Measurements from ENCODE around the gene FOXP1. TPM values are rescaled to one million over a fixed set of nuclear protein-coding genes. Genes with fewer than 3 reads are reported as not detected.
A peak's percentile ranks its signal among the peaks of the same experiment; 100 is the strongest.

Gene FOXP1
- total RNA-seq, 1 experiment from 2014 or later: 22.1 TPM

DNA sequence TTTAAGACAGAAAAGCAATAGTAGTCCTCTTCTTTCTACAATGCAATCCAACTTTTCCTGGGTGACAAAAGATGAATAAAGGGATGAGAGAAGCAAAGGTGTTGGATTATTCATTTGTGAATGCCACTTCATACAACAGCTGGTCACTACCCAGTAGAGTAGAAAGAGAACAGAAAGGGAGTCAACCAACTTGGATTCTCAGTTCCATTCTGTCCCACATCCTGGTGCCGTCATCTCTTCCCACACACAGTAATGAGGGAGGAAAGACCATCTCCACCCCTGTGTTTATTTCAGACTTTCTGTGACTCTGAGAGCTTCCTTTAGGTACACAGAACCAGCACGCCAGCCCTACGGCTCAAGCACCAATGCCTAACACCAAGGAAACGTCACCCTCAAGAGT is 71.0 kb downstream of the FOXP1 start:
- Histone ChIP-seq H3K36me3 (no peaks in the 10 kb centered on the region), H3K4me3 (no peak overlapping the region), H3K4me1 (replicated peaks) (peaks cover 11% of the 10 kb centered on the region; the same call in 1 of the 2 replicates), H3K27me3 (replicated peaks) (no peaks in the 10 kb centered on the region), H3K9me3 (replicated peaks) (no peaks in the 10 kb centered on the region), H3K27ac (no peak overlapping the region)
- no peak for DNase-seq (ENCODE audit: low read depth in 1 of 2, low spot score in 2 of 2)

DNA sequence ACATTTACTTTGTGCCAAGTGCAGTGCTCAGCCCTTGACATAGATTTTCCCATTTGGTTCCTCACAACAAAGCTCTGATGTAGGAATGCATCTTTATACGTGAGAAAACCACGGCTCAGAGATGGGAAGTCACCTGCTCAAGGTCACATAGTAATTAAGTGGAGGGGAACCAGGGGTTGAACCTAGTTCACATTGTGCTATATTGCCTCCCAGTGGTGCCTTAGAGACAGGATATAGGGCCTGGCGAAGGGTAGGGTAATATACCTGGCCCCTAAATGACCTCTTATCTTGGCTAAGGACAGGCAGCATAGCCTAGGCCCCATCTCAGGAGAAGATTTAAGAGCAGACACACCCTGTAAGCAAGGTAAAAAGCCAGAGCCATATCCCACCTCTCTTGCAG is 71.5 kb downstream of the FOXP1 start:
- Histone ChIP-seq H3K4me1 (replicated peaks) (peaks cover 8% of the 10 kb centered on the region; the same call in 1 of the 2 replicates), H3K36me3 (no peaks in the 10 kb centered on the region), H3K27ac (no peak overlapping the region), H3K9me3 (replicated peaks) (no peaks in the 10 kb centered on the region), H3K4me3 (no peak overlapping the region), H3K27me3 (replicated peaks) (no peaks in the 10 kb centered on the region)
- DNase-seq (ENCODE audit: low read depth in 1 of 2, low spot score in 2 of 2): no peak

DNA sequence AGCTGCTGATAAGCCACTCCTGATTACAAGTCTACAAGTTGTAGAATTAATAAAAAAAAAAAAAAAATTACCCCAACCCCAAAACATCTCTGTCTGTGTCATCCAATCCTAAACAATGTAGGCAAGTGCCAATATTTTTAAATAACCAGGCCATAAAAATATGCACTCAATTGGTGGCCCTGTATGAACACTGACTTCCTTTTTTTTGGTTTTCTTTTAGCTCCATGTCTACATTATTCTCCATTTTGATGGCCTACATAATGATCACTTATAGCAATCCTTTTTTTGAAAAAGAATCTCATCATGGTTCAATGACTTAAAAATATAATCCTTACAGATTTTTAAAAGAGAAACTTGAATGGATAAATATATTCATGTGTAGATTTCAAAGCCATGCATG is 72.1 kb downstream of the FOXP1 start:
- H3K4me3 ChIP-seq: no peak overlapping the region
- no peaks in the 10 kb centered on the region for H3K9me3 ChIP-seq (replicated peaks)
- peaks cover 8% of the 10 kb centered on the region; the same call in 1 of the 2 replicates for H3K4me1 ChIP-seq (replicated peaks)
- DNase-seq (ENCODE audit: low read depth in 1 of 2, low spot score in 2 of 2): no peak
- no peaks in the 10 kb centered on the region for H3K36me3 ChIP-seq
- no peaks in the 10 kb centered on the region for H3K27me3 ChIP-seq (replicated peaks)
- no peak overlapping the region for H3K27ac ChIP-seq

DNA sequence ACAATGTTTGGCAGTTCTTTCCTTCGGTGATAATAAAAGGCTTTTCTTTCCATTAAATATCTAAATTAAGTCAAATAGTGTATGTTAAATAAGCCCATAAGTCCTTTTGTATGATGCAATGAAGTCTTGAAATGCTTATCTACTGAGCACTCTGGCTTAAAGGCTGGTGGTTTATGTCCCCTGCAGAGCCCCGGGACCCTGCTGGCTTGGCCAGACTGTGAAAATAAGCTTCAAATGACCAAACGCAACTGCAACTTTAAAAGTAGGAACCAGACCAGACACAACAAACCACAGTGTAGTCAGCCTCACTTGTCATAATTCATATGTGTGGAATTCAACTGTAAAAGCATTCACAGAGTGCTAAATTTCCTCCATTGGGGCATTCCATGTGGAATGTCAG is 72.5 kb downstream of the FOXP1 start:
- peak in 1 of 2 experiments; percentile 20 for DNase-seq (ENCODE audit: low read depth in 1 of 2, low spot score in 2 of 2)
- Histone ChIP-seq H3K27ac (no peak overlapping the region), H3K4me1 (replicated peaks) (peaks cover 8% of the 10 kb centered on the region; the same call in 1 of the 2 replicates), H3K36me3 (no peaks in the 10 kb centered on the region), H3K27me3 (replicated peaks) (no peaks in the 10 kb centered on the region), H3K4me3 (no peak overlapping the region), H3K9me3 (replicated peaks) (no peaks in the 10 kb centered on the region)

DNA sequence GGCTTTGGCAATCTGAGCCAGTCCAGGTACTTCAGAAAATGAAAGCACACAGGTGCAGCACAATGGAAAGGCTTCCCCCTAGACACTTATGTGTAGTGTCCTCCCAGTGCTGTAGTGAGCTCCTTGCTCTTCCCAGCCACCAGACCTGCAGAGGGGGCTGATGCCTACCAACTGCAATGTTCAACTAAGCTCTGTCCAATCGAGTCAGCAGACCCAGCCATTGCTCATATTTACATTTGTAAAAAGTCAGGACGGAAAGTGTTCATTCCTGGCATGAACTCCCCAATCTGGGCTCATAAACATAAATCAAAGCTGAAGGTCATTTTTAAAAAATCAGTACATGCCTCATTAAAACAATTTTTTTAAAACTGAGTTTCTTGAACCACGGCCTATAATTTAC is 73.0 kb downstream of the FOXP1 start:
- Histone ChIP-seq H3K9me3 (replicated peaks) (no peaks in the 10 kb centered on the region), H3K4me3 (no peak overlapping the region), H3K4me1 (replicated peaks) (peaks cover 8% of the 10 kb centered on the region; the same call in 1 of the 2 replicates), H3K36me3 (no peaks in the 10 kb centered on the region), H3K27me3 (replicated peaks) (no peaks in the 10 kb centered on the region), H3K27ac (no peak overlapping the region)
- DNase-seq (ENCODE audit: low read depth in 1 of 2, low spot score in 2 of 2): peak in 1 of 2 experiments; percentile 21

DNA sequence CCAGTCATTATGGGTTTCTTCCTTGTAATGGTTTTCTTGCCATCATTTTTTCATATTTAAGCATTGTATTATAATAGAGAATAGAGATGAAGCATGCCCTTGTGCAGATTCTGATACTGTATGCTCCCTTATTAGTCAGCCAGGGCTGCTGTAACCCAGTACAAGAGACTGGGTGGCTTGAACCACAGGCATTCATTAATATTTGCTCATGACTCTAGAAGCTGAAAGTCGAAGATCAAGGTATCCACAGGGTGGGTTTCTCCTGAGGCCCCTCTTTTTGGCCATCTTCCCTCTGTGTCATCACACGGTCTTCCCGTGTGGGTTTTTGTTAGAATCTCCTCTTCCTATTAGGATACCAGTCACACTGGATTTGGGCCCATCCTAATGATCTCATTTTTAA is 74.5 kb downstream of the FOXP1 start:
- H3K27me3 ChIP-seq (replicated peaks): no peaks in the 10 kb centered on the region
- no peak for DNase-seq (ENCODE audit: low read depth in 1 of 2, low spot score in 2 of 2)
- H3K4me3 ChIP-seq: no peak overlapping the region
- no peaks in the 10 kb centered on the region for H3K9me3 ChIP-seq (replicated peaks)
- H3K36me3 ChIP-seq: no peaks in the 10 kb centered on the region
- no peak overlapping the region for H3K27ac ChIP-seq
- peaks cover 17% of the 10 kb centered on the region for H3K4me1 ChIP-seq (replicated peaks)

DNA sequence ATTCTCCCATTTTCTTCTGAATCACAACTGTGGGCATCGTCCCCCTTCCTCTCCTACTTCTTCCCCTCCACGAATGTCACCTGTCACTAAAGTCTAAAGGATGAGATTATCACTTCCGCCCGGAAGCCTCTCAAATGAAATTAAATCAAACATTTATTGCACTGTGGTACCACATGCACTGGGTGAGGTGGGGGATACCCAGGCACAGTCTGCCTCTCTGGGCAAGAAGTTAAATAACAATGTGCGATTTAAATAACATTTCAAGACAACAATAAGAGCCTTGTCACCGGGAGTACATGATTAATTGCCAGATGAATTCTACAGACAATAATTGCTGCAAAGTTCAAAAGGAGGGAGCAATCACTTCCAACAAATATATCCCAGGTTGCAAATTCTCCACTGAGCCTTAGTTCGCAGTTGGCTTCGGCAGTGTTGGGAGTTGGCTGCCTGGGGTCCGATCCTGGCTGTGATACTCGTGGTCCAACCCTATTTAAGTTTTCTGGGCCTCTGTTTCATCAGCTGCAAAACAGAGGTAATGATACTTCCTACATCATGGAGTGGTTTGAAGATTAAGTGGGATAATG is 77.7 kb downstream of the FOXP1 start:
- H3K4me1 ChIP-seq (replicated peaks): peaks cover 19% of the 10 kb centered on the region
- H3K27me3 ChIP-seq (replicated peaks): no peaks in the 10 kb centered on the region
- H3K4me3 ChIP-seq: no peak overlapping the region
- H3K9me3 ChIP-seq (replicated peaks): no peaks in the 10 kb centered on the region
- no peak for DNase-seq (ENCODE audit: low read depth in 1 of 2, low spot score in 2 of 2)
- H3K36me3 ChIP-seq: no peaks in the 10 kb centered on the region
- no peak overlapping the region for H3K27ac ChIP-seq

DNA sequence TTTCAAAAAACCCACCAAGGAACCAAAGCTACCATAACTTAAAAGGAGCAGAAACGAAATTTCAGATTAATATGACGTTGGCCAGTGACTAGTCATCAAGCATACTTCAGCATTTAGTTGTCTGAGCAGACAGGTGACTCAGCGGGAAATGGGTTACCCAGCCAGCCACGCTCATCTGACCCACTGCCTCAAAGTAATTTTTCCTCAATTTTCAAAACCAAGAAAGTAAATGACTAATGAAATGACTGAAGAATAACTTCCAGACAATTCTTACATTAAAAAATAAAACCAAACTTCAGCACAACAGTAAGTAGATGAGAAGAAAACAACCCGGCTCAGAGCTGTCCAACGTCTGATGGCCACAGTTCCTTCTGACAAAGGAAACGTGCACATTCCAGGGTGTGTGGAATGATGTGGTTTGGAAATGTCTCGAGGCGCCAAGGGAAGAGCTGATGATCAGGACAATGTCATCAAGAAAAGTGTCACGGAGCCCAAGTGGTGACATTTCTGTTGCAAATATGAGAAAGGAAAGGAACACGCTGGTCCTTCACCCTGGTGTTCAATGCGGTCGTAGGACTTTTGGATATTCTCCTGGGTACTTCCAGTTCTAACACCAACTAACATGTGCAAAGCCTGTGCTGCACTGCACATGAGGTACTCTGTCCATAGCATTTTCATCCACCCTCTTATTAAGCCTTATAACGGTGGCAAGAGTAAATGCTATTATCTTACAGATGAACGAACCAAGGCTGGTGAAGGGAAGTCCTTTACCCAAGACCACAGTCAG is 79.1 kb downstream of the FOXP1 start:
- peak; percentile 69 to 82 for DNase-seq (ENCODE audit: low read depth in 1 of 2, low spot score in 2 of 2)
- no peak overlapping the region for H3K4me3 ChIP-seq
- no peaks in the 10 kb centered on the region for H3K27me3 ChIP-seq (replicated peaks)
- no peaks in the 10 kb centered on the region for H3K36me3 ChIP-seq
- peaks cover 15% of the 10 kb centered on the region for H3K4me1 ChIP-seq (replicated peaks)
- H3K9me3 ChIP-seq (replicated peaks): no peaks in the 10 kb centered on the region
- H3K27ac ChIP-seq: peak overlapping the region; percentile 89

DNA sequence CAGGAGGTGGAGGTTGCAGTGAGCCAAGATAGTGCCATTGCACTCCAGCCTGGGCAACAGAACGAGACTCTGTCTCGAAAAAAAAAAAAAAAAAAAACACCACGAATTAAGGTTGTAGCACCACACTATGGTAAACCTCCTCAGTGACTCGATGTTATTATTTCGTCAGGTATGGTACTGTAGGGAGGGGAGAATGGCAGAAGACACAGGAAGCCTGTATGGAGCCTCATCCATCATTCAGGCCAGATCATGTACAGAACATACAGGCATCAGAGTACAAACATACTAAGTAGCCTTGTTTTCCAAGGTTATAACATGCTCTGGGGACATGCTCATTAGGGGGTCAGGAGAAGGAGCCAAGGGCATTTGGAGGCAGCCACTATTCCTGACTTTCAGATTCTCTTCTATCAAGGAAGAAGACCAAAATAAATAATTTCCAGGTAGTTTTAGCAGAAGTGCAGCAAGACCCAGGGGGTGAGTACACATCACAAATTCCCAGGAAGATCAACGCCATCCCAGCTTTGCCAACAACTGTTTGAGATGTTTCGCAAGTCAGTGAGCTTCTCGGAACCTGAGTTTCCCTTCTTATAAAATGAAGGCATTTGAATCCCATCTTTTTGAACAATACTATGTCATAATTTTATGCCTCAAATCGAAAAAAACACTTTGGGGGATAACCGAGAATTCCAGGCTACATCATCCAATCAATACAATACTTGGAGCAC is 79.8 kb downstream of the FOXP1 start:
- no peak for DNase-seq (ENCODE audit: low read depth in 1 of 2, low spot score in 2 of 2)
- H3K9me3 ChIP-seq (replicated peaks): no peaks in the 10 kb centered on the region
- H3K36me3 ChIP-seq: no peaks in the 10 kb centered on the region
- H3K4me3 ChIP-seq: no peak overlapping the region
- peak overlapping the region; percentile 89 for H3K27ac ChIP-seq
- peaks cover 15% of the 10 kb centered on the region for H3K4me1 ChIP-seq (replicated peaks)
- H3K27me3 ChIP-seq (replicated peaks): no peaks in the 10 kb centered on the region

DNA sequence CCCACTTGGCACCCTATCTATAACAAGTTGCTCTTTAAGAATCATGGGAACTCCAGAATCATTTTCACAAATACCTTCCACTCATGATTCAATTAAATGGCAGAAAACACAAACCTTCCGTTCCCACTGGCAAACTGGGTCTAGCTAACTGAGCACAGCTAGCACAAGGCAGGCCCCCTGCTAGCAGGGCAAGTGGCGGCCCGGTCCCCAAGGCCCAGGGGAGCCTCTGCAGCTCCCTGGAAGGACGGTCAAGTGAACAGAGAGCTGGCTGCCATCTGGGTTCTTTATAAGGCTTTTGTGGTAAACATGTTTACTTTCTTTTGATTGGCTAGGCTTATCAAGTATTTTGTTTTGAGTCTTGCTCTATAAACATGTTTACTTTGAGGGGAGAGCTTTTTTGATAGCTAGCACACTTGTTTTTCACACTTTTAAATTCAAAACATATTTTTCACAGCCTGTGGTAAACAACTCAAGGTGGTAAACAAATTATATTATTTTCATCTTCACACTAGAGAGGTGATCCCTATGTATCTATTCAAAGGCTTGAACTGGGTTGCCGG is 81.4 kb downstream of the FOXP1 start:
- Histone ChIP-seq H3K9me3 (replicated peaks) (no peaks in the 10 kb centered on the region), H3K4me3 (no peak overlapping the region), H3K36me3 (no peaks in the 10 kb centered on the region), H3K4me1 (replicated peaks) (peaks cover 21% of the 10 kb centered on the region), H3K27ac (no peak overlapping the region), H3K27me3 (replicated peaks) (no peaks in the 10 kb centered on the region)
- DNase-seq (ENCODE audit: low read depth in 1 of 2, low spot score in 2 of 2): no peak

DNA sequence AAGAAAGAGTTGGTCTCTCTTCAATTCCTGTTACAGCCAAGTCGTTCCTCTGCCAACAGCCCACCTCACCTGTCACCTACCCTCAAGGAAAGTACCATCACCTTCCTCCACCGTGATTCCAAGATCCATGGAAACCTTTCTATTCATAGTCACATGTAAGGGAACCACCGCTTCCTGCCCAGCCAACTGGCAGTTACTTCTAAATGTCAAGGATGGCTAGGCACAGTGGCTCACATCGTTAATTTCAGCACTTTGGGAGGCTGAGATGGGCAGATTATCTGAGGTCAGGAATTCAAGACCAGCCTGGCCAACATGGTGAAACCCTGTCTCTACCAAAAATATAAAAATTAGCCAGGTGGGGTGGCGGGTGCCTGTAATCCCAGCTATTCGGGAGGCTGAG is 82.8 kb downstream of the FOXP1 start:
- Histone ChIP-seq H3K4me3 (no peak overlapping the region), H3K4me1 (replicated peaks) (peaks cover 34% of the 10 kb centered on the region), H3K27me3 (replicated peaks) (no peaks in the 10 kb centered on the region)

DNA sequence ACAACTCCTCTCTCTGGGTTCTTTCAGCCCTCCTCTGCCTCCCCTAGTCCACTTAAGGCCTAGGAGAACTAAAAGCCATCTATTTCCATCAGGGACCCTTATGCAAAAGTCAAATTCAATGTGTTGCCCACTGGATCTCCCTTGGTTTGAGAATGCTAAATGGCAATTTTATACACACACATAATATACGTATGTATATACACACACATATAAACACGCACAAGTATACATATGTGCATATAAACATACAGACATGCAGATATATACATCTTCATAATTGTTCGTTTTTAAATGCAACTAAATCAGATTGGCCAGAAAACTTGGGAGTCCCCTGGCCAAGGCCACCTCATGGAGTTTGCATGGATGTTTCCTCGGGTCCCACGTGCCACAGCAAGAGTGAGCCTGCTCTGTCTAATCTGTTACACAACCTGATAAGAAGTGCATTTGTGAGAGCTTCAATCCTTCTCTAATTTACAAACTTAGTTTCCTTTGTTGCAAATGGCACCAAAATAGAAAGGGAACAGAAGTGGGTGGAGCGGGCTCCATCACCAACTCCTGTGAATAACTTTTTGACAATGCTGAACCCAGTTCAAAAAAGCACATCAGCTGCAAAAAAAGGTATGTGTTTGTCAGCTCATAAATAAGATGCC is 84.2 kb downstream of the FOXP1 start:
- no peak overlapping the region for H3K4me3 ChIP-seq
- no peaks in the 10 kb centered on the region for H3K9me3 ChIP-seq (replicated peaks)
- H3K36me3 ChIP-seq: no peaks in the 10 kb centered on the region
- no peaks in the 10 kb centered on the region for H3K27me3 ChIP-seq (replicated peaks)
- no peak for DNase-seq (ENCODE audit: low read depth in 1 of 2, low spot score in 2 of 2)
- peaks cover 32% of the 10 kb centered on the region for H3K4me1 ChIP-seq (replicated peaks)
- no peak overlapping the region for H3K27ac ChIP-seq

More for the DNA sequence above, 82.8 kb downstream of the FOXP1 start:
- Histone ChIP-seq H3K27ac (no peak overlapping the region), H3K36me3 (no peaks in the 10 kb centered on the region), H3K9me3 (replicated peaks) (no peaks in the 10 kb centered on the region)
- DNase-seq (ENCODE audit: low read depth in 1 of 2, low spot score in 2 of 2): no peak

DNA sequence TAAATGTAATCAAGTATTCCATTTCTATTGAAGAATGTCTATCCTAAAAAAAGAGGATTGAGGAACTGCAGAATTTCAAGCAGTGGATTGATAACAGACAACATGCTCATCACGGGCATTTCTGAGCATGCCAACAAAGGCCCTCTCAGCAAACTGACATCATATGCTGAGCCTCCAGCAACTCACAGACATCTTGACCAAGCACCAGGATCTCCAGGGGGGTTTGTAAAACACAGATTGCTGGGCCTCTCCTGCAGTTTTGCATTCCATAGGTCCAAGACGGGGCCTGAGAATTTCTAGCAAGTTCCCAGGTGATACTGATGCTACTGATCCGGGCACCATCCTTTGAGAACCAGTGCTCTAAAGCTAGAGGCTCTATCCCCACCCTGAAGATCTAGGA is 85.0 kb downstream of the FOXP1 start:
- H3K36me3 ChIP-seq: no peaks in the 10 kb centered on the region
- no peak for DNase-seq (ENCODE audit: low read depth in 1 of 2, low spot score in 2 of 2)
- no peak overlapping the region for H3K4me3 ChIP-seq
- H3K9me3 ChIP-seq (replicated peaks): no peaks in the 10 kb centered on the region
- no peak overlapping the region for H3K27ac ChIP-seq
- no peaks in the 10 kb centered on the region for H3K27me3 ChIP-seq (replicated peaks)
- H3K4me1 ChIP-seq (replicated peaks): peaks cover 27% of the 10 kb centered on the region
